ENCODE results near the gene TMEM63A. TPM values are rescaled to one million over a fixed set of nuclear protein-coding genes. Genes with fewer than 3 reads are reported as not detected.

TMEM63A gene
- total RNA-seq, 1 donor from 2014 or later, result 5.1 TPM

DNA sequence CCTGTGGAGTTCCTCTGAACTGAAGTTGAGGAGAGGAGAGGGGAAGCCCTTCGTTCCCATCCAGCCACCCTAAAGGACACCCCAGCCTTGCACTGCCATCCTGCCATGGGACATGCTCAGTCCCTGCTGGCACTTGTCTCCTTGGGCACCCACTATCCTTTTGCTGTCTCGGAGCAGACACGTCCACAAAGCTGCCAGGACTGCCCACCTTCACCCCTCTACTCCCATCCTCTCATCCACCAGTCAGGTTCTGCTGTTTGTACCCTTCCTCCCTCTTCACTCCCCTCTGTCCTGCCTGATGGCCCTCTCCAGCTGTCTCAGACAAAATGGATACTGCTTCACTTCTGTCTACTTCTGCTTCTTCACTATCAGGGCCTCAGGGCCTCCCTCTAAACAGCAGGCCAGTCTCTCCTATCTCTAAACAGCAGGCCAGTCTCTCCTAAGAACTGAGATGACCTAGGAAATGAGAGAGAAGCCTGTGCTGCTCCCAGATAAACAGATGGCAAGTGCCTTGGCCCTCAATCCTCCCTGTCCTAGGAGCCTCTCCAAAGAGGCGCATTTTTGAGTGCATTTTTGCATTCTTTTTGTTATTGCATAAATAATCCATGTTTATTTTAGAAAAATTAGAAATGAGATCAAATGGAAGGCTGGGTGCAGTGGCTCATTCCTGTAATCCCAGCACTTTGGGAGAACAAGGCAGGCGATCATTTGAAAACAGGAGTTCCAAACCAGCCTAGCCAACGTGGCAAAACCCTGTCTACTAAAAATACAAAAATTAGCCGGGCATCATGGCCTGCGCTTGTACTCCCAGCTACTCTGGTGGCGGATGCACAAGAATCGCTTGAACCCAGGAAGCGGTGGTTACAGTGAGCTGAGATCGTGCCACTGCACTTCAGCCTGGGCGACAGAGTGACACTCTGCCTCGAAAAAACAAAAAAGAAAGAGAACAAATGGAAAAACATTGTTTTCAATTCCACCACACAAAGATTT lies 46.3 kb upstream of the TMEM63A start:
- no peak overlapping the region for H3K9ac ChIP-seq
- no peaks in the 10 kb centered on the region for H3K36me3 ChIP-seq
- H4K20me1 ChIP-seq (ENCODE audit: low read depth), result peaks cover 1% of the 10 kb centered on the region
- H3K4me1 Mint-ChIP-seq, result peaks cover 5% of the 10 kb centered on the region
- peaks cover 8% of the 10 kb centered on the region for H3K27me3 Mint-ChIP-seq (ENCODE audit: insufficient read depth, low read depth)
- H3K36me3 Mint-ChIP-seq, result no peaks in the 10 kb centered on the region
- no peaks in the 10 kb centered on the region for H3K9me3 ChIP-seq (ENCODE audit: low read depth)
- H3K27me3 ChIP-seq, result no peaks in the 10 kb centered on the region
- no peak overlapping the region for H3K4me3 Mint-ChIP-seq
- no peak overlapping the region for H3K4me3 ChIP-seq
- peak overlapping the region; percentile 50 for H2AFZ ChIP-seq (replicated peaks)
- H3K27ac ChIP-seq, result no peak overlapping the region
- peaks cover 26% of the 10 kb centered on the region for H3F3A ChIP-seq (ENCODE audit: low read depth)
- H3K79me2 ChIP-seq (ENCODE audit: low read depth), result peaks cover 3% of the 10 kb centered on the region
- TF ChIP-seq EZH2phosphoT487 (IDR thresholded peaks at IDR 0.05), result no peak
- TF ChIP-seq, protein P1, sequence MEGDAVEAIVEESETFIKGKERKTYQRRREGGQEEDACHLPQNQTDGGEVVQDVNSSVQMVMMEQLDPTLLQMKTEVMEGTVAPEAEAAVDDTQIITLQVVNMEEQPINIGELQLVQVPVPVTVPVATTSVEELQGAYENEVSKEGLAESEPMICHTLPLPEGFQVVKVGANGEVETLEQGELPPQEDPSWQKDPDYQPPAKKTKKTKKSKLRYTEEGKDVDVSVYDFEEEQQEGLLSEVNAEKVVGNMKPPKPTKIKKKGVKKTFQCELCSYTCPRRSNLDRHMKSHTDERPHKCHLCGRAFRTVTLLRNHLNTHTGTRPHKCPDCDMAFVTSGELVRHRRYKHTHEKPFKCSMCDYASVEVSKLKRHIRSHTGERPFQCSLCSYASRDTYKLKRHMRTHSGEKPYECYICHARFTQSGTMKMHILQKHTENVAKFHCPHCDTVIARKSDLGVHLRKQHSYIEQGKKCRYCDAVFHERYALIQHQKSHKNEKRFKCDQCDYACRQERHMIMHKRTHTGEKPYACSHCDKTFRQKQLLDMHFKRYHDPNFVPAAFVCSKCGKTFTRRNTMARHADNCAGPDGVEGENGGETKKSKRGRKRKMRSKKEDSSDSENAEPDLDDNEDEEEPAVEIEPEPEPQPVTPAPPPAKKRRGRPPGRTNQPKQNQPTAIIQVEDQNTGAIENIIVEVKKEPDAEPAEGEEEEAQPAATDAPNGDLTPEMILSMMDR (IDR thresholded peaks at IDR 0.05), result no peak
- TF ChIP-seq EZH2 (IDR thresholded peaks at IDR 0.05), result no peak
- no peak overlapping the region for H3K4me2 ChIP-seq
- H3K9me3 Mint-ChIP-seq, result no peaks in the 10 kb centered on the region
- H3K27ac Mint-ChIP-seq, result no peak overlapping the region
- no peak for DNase-seq (ENCODE audit: low spot score)
- peaks cover 3% of the 10 kb centered on the region for H3K4me1 ChIP-seq

DNA sequence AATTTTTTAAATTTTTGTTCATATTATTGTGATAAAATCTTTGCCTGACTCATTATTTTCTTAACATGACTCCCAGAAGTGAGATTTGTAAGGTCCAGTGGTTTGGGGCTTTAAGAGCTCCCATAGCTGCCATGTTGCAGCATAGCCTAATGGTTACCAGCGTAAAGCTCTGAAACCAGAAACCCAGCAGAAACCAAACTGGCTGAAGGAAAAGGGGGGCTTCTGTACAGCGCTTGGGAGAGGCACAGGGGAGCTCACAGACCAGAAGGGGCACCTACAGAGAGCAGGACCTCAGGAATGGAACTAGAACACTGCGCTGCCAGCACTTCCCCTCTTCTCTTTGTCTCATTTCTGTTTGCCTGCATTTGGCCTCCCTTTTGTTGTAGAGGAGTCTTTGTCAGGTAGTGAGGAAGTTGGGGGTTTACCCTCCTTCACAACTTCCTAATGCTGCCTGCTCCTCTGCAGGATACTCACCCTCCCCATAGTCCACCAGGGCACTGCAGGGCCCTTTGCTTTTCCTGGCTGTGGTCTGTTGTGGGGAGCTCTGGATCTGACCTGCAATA lies 44.5 kb upstream of the TMEM63A start:
- Histone ChIP-seq H3K9ac (no peak overlapping the region), H3K27ac (no peak overlapping the region), H3K9me3 (ENCODE audit: low read depth) (no peaks in the 10 kb centered on the region), H4K20me1 (ENCODE audit: low read depth) (peaks cover 11% of the 10 kb centered on the region), H3K4me3 (no peak overlapping the region), H3K27me3 (no peaks in the 10 kb centered on the region), H3K4me2 (no peak overlapping the region), H2AFZ (replicated peaks) (peak overlapping the region; percentile 60), H3F3A (ENCODE audit: low read depth) (peaks cover 29% of the 10 kb centered on the region), H3K4me1 (peaks cover 10% of the 10 kb centered on the region), H3K36me3 (no peaks in the 10 kb centered on the region), H3K79me2 (ENCODE audit: low read depth) (peaks cover 20% of the 10 kb centered on the region)
- peak overlapping the region; percentile 53 for H3K27ac Mint-ChIP-seq
- no peak overlapping the region for H3K4me3 Mint-ChIP-seq
- H3K36me3 Mint-ChIP-seq, result no peaks in the 10 kb centered on the region
- H3K9me3 Mint-ChIP-seq, result no peaks in the 10 kb centered on the region
- H3K4me1 Mint-ChIP-seq, result peaks cover 9% of the 10 kb centered on the region
- TF ChIP-seq EZH2phosphoT487 (IDR thresholded peaks at IDR 0.05) (no peak), EZH2 (IDR thresholded peaks at IDR 0.05) (no peak)
- TF ChIP-seq, protein P1 (IDR thresholded peaks at IDR 0.05), result no peak
- peaks cover 5% of the 10 kb centered on the region for H3K27me3 Mint-ChIP-seq (ENCODE audit: insufficient read depth, low read depth)
- no peak for DNase-seq (ENCODE audit: low spot score)

DNA sequence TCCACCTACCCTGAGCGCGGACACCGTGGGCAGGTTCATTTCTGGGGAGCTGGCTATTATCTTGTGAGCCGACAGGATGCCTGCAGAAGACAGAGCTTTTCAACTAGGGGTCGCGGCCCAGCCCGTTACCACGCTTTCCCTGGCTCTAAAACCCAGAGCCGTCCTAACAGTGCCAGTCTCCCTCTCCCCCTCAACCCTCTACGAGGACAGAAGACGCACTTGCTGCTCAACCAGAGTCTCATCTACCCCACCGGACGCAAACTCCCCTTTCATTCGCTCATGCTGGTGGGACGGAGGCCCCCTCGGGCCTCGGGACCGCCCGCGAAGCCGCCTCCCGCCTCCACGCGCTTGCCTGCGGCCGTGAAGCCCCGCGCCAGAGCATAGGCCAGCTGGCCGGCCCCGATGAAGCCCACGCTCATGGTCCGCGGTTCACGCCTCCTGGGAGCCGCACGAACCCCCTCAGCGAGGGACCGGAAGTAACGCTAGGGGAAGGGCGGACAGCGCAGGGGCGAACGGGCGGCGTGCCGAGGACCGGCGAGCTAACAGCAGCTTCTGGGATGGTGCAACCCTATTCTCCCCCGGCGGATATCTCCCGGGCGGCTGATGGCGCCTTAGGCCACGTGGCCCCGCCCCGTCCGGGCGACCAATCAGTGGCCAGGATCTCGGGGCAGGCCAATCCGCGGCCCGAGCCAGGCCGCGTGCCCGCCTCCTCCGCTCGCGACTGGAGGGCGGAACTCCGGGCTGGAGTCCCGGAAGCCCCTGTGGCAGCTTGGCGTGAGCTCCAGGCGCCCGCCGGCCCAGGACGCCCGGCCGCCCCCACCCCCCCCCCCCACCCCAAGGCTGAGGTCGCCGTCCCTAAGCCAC lies 41.7 kb upstream of the TMEM63A start, which contains the start of gene PYCR2:
Gene PYCR2, minus strand, starts transcription at position 559 of the 864 bp plus-strand sequence. Its CDS starts 140 bp downstream, at position 419.
- H4K20me1 ChIP-seq (ENCODE audit: low read depth), result peaks cover 14% of the 10 kb centered on the region
- Mint-ChIP-seq H3K9me3 (no peaks in the 10 kb centered on the region), H3K27ac (peak within 1 kb of the TSS; percentile 96), H3K4me3 (peak within 1 kb of the TSS; percentile 97), H3K27me3 (ENCODE audit: insufficient read depth, low read depth) (peaks cover 5% of the 10 kb centered on the region), H3K4me1 (peaks cover 15% of the 10 kb centered on the region), H3K36me3 (peaks cover 12% of the 10 kb centered on the region)
- TF ChIP-seq EZH2 (IDR thresholded peaks at IDR 0.05), result no peak
- TF ChIP-seq EZH2phosphoT487 (IDR thresholded peaks at IDR 0.05), result no peak
- TF ChIP-seq, protein P1 (IDR thresholded peaks at IDR 0.05), result no peak
- peaks cover 20% of the 10 kb centered on the region for H3K79me2 ChIP-seq (ENCODE audit: low read depth)
- H3K4me2 ChIP-seq, result peak within 1 kb of the TSS; percentile 94
- H3K27me3 ChIP-seq, result no peaks in the 10 kb centered on the region
- H3K27ac ChIP-seq, result peak within 1 kb of the TSS; percentile 88
- peak within 1 kb of the TSS; percentile 97 for H2AFZ ChIP-seq (replicated peaks)
- peak within 1 kb of the TSS; percentile 64 for H3K9ac ChIP-seq
- peaks cover 29% of the 10 kb centered on the region for H3F3A ChIP-seq (ENCODE audit: low read depth)
- H3K36me3 ChIP-seq, result no peaks in the 10 kb centered on the region
- peak; percentile 98 for DNase-seq (ENCODE audit: low spot score)
- peaks cover 10% of the 10 kb centered on the region for H3K4me1 ChIP-seq
- peak within 1 kb of the TSS; percentile 88 for H3K4me3 ChIP-seq
- H3K9me3 ChIP-seq (ENCODE audit: low read depth), result no peaks in the 10 kb centered on the region
